MM.1S (cell line): ENCODE measurements around the gene PHOX2A.

Source experiments
- DNase-seq: peaks from one replicate; pipeline ENCODE4 v3.0.0-alpha.2; 2015
- H2AFZ ChIP-seq: fragments of 300-600 bp; sonication (generic); 2 replicates; pipeline ENCODE4 v1.6.0; 2016; ENCODE audit warnings: antibody characterized with exemption, low read length
- H3F3A ChIP-seq: fragments of 300-600 bp; sonication (generic); 2 replicates; pipeline ENCODE4 v1.6.1; 2016; ENCODE audit warnings: mild to moderate bottlenecking, antibody characterized with exemption, low read length, moderate library complexity, mixed read lengths; ENCODE audit not compliant: insufficient read depth
- H3K27ac ChIP-seq: fragments of 300-600 bp; sonication (generic); 2 replicates; pipeline ENCODE4 v1.5.1; 2016; ENCODE audit warnings: mild to moderate bottlenecking, low read length
- H3K27me3 ChIP-seq: fragments of 300-600 bp; sonication (generic); replicated peaks from 2 replicates; pipeline ENCODE4 v1.6.0; 2016; ENCODE audit warnings: low read length; ENCODE audit not compliant: insufficient read depth
- H3K36me3 ChIP-seq: fragments of 300-600 bp; sonication (generic); replicated peaks from 2 replicates; pipeline ENCODE4 v1.6.1; 2016; ENCODE audit warnings: mild to moderate bottlenecking, low read length, mixed read lengths; ENCODE audit not compliant: insufficient read depth
- H3K4me1 ChIP-seq: fragments of 300-600 bp; sonication (generic); 2 replicates; pipeline ENCODE4 v1.6.1; 2016; ENCODE audit warnings: low read length, mixed read lengths
- H3K4me2 ChIP-seq: fragments of 300-600 bp; sonication (generic); 2 replicates; pipeline ENCODE4 v1.6.0; 2016; ENCODE audit warnings: low read depth, low read length
- H3K4me3 ChIP-seq: fragments of 300-600 bp; sonication (generic); 2 replicates; pipeline ENCODE4 v1.5.1; 2016; ENCODE audit warnings: low read length, mixed read lengths
- H3K79me2 ChIP-seq: fragments of 300-600 bp; sonication (generic); 2 replicates; pipeline ENCODE4 v1.6.1; 2016; ENCODE audit warnings: mixed run types, low read length, mixed read lengths
- H3K9ac ChIP-seq: fragments of 300-600 bp; sonication (generic); 2 replicates; pipeline ENCODE4 v1.6.1; 2016; ENCODE audit warnings: low read length, mixed read lengths
- H3K9me2 ChIP-seq: fragments of 300-600 bp; sonication (generic); replicated peaks from 2 replicates; pipeline ENCODE4 v1.6.1; 2016; ENCODE audit warnings: mild to moderate bottlenecking, low read length, mixed read lengths; ENCODE audit not compliant: insufficient read depth
- H3K9me3 ChIP-seq: fragments of 300-600 bp; sonication (generic); replicated peaks from 2 replicates; pipeline ENCODE4 v1.6.1; 2016; ENCODE audit warnings: mild to moderate bottlenecking, low read length, mixed read lengths; ENCODE audit not compliant: insufficient read depth
- H4K20me1 ChIP-seq: fragments of 300-600 bp; sonication (generic); 2 replicates; pipeline ENCODE4 v1.6.1; 2016; ENCODE audit warnings: mild to moderate bottlenecking, low read length, moderate library complexity, mixed read lengths; ENCODE audit not compliant: insufficient read depth
- EZH2 ChIP-seq: fragments of 300-600 bp; sonication (generic); optimal IDR thresholded peaks from 2 replicates; pipeline ENCODE3; 2017; ENCODE audit warnings: low read depth, mild to moderate bottlenecking, antibody characterized with exemption, low read length, mixed read lengths
- EZH2phosphoT487 ChIP-seq: fragments of 300-600 bp; sonication (generic); IDR thresholded peaks from 2 replicates; pipeline ENCODE4 v1.6.1; 2018; ENCODE audit warnings: antibody characterized with exemption, low read length
- TF ChIP-seq, protein P1 (sequence below): fragments of 300-600 bp; sonication (generic); IDR thresholded peaks from 2 replicates; pipeline ENCODE4 v1.5.1; 2016; ENCODE audit warnings: antibody characterized with exemption, low read length, mixed read lengths

PHOX2A gene

GRCh38 chr11:72257570-72257969, 13.6 kb upstream of the PHOX2A start:
- Histone ChIP-seq H3K27ac (no peak overlapping the region), H3K4me1 (peaks cover 29% of the 10 kb centered on the region), H3K27me3 (no peaks in the 10 kb centered on the region), H3K4me2 (no peak overlapping the region), H3K9ac (no peak overlapping the region), H3F3A (peaks cover 21% of the 10 kb centered on the region), H3K9me2 (no peaks in the 10 kb centered on the region), H3K79me2 (no peaks in the 10 kb centered on the region), H2AFZ (no peak overlapping the region), H3K36me3 (no peaks in the 10 kb centered on the region), H4K20me1 (no peaks in the 10 kb centered on the region), H3K4me3 (no peak overlapping the region), H3K9me3 (no peaks in the 10 kb centered on the region)
- DNase-seq = no peak
- TF ChIP-seq EZH2 = no peak
- no peak for TF ChIP-seq EZH2phosphoT487
- TF ChIP-seq, protein P1, sequence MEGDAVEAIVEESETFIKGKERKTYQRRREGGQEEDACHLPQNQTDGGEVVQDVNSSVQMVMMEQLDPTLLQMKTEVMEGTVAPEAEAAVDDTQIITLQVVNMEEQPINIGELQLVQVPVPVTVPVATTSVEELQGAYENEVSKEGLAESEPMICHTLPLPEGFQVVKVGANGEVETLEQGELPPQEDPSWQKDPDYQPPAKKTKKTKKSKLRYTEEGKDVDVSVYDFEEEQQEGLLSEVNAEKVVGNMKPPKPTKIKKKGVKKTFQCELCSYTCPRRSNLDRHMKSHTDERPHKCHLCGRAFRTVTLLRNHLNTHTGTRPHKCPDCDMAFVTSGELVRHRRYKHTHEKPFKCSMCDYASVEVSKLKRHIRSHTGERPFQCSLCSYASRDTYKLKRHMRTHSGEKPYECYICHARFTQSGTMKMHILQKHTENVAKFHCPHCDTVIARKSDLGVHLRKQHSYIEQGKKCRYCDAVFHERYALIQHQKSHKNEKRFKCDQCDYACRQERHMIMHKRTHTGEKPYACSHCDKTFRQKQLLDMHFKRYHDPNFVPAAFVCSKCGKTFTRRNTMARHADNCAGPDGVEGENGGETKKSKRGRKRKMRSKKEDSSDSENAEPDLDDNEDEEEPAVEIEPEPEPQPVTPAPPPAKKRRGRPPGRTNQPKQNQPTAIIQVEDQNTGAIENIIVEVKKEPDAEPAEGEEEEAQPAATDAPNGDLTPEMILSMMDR = no peak

DNA sequence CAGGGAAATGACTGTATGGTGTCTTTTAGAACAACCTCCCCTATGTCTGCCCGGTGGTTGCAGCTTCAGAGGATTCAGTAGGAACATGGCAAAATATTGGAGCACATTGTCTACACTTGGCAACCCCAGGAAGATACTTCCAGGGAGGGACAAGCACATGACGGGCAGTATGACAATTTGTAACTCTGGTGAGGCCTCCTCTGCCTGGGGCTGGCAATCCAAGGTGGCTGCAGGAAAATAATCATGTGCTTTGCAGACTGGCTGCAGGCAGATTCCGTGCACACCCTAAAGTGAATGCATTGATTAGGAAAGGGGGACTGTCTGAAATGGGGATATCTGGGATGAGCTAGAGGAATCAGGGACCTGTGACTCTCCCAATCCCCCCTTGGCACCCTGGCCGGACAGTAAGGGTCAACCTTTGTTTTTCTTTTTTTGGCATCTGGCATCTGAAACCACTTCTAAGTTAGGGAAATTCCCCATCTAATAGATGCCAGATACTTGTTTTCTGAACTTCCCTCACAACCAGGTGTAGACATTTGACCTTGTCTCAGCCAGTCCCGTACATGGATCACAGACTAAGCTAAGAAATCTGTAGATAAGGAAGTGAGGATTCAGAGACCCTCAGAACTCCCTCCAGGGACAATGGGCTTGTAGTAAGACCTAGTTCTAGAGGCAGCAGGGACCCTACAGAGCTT, 10.5 kb upstream of the PHOX2A start:
- H3K4me1 ChIP-seq = peaks cover 29% of the 10 kb centered on the region
- DNase-seq = peak; percentile 66

DNA sequence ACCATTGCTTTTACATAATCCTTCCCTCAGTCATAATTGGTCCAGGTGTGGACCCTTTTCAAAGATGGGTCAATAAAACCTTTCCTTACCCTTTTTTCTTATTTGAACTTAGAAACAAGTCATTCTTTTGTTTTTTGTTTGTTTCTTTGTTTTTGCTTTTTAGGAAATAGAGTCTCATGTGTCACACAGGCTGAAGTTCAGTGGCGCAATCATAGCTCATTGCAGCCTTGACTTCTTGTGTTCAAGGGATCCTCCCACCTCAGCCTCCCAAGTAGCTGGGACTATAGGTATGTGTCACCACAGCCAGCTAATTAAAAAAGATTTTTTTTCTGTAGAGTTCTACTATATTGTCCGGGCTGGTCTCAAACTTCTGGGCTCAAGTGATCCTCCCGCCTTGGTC, 9.4 kb upstream of the PHOX2A start:
- H2AFZ ChIP-seq = no peak overlapping the region
- no peaks in the 10 kb centered on the region for H3K9me2 ChIP-seq
- H3K4me1 ChIP-seq = peaks cover 29% of the 10 kb centered on the region
- DNase-seq = no peak
- no peaks in the 10 kb centered on the region for H3K79me2 ChIP-seq
- H3K27ac ChIP-seq = no peak overlapping the region
- no peaks in the 10 kb centered on the region for H3K9me3 ChIP-seq
- H3K36me3 ChIP-seq = no peaks in the 10 kb centered on the region
- H3K9ac ChIP-seq = no peak overlapping the region
- H3F3A ChIP-seq = peaks cover 21% of the 10 kb centered on the region
- H3K4me3 ChIP-seq = no peak overlapping the region
- H4K20me1 ChIP-seq = no peaks in the 10 kb centered on the region
- no peaks in the 10 kb centered on the region for H3K27me3 ChIP-seq
- no peak overlapping the region for H3K4me2 ChIP-seq
- TF ChIP-seq, protein P1 = no peak
- TF ChIP-seq EZH2 (no peak), EZH2phosphoT487 (no peak)

More for the DNA sequence above, 10.5 kb upstream of the PHOX2A start:
- no peaks in the 10 kb centered on the region for H3K36me3 ChIP-seq
- H3K9ac ChIP-seq = peak overlapping the region; percentile 41; the same call in 1 of the 2 replicates
- H3K27ac ChIP-seq = peak overlapping the region; percentile 86
- H3K27me3 ChIP-seq = no peaks in the 10 kb centered on the region
- no peaks in the 10 kb centered on the region for H3K9me2 ChIP-seq
- H4K20me1 ChIP-seq = no peaks in the 10 kb centered on the region
- H3K79me2 ChIP-seq = no peaks in the 10 kb centered on the region
- H3K4me2 ChIP-seq = peak overlapping the region; percentile 100
- peak overlapping the region; percentile 95 for H2AFZ ChIP-seq
- TF ChIP-seq EZH2phosphoT487 = no peak
- no peak for TF ChIP-seq EZH2
- TF ChIP-seq, protein P1 = no peak
- peak overlapping the region; percentile 50 for H3K4me3 ChIP-seq
- peaks cover 21% of the 10 kb centered on the region for H3F3A ChIP-seq
- H3K9me3 ChIP-seq = no peaks in the 10 kb centered on the region
